PC-9 (cell line): ENCODE data around the gene ITGA3.

Experiments used
- CTCF ChIP-seq: fragments of 200-600 bp; sonication (generic); conservative IDR thresholded peaks from 2 replicates; pipeline ENCODE4 v1.6.1; 2017; ENCODE audit warnings: mixed run types, antibody characterized with exemption, mild to moderate bottlenecking, moderate library complexity
- EZH2 ChIP-seq: fragments of 200-600 bp; sonication (generic); IDR thresholded peaks from 2 replicates; pipeline ENCODE4 v1.8.0; 2017; ENCODE audit warnings: antibody characterized with exemption, low read depth

DNA sequence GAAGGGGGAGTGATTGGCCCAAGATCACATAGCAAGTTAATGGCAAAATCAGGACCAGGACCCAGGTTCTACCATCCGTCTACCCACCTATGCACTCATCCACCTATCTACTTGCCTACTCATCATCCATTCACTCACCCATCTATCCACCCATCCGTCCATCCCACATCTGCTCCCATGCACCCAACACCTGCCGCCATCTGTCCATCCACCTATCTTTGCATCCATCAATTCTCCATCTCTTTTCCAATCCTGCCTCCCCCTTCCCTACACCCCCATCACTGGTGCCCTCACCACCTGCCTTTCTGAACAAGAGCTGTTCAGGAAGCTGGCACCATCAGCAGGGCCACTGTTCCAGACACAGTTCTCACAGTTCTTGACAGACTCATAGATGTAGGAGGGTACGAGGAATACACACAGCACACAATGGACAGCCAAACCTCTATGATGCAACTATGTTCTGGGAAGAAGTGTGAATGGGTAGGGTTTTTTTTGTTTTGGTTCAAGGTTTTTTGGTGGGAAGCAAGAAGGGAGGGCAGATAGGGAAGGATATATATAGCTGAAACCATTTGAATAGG, 69.6 kb downstream of the ITGA3 start:
- no peak for TF ChIP-seq CTCF
- TF ChIP-seq EZH2: no peak
